Activated CD4-positive, alpha-beta T cell treated with anti-CD3 and anti-CD28 coated beads for 4 hours (primary cell): ENCODE measurements around the gene OAT.

ENCODE experiments used
- DNase-seq, 2 donors: peaks; one replicate each; pipeline ENCODE4 v3.0.0-alpha.2; 2020

The OAT gene

DNA sequence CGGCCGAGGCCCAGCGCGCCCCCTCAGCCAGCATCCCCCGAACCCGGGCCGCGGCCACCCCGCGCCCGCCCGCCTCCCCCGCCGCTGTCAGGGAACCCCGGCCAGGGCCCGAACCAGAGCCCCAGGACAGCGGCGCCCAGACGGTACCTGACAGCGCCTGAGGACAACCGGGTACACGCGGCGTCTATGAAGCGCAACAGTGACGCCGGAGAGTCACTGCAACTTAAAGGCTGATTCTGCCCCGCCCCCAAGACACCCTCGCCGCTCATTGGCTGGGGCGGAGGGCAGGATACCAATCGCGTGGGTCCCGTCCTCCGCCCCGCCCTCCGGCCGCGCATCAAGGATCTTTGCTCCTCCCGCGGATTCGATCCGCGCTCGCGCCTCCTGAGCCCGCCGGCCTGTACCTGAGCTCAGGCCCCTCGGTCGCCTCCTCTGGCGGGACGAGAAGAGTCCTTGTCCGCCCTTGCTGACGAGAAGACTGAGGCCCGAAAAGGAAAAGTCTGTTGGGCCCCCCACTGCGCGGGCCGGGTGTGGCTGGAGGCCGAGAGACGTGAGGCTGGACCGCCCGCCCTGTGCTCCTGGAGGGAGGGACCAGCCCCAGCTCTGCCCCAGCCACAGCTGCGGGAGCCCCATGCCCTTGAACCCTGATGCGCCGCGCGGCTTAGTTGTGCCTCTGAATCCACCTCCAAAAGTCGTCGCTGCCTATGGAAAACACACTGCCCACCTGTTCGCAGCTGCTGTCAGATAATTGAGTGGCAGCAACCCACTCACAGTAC is at the start of gene OAT:
Gene OAT, minus strand, starts transcription at position 198 of the 776 bp plus-strand sequence. CDS start 6,752 bp downstream, outside the sequence.
- peak; percentile 96 for DNase-seq

DNA sequence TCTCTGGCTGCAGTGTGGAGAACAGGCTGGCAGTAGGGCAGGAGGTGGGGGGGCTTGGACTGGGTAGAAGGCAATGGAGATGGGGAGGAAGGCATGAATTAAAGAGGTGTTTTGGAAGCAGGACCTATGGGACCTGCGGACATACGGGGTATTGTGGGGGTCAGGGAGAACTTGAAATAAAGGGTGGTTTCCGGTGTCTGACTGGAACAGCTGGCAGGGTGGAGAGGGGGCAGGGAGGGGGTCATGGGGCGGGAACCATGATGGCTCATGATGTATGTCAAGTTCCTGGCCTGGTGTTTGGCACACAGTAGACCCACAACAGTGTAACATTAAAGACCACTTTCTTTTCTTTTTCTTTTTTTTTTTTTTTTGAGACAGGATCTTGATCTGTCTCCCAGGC is 48.4 kb upstream of the OAT start:
- no peak for DNase-seq

DNA sequence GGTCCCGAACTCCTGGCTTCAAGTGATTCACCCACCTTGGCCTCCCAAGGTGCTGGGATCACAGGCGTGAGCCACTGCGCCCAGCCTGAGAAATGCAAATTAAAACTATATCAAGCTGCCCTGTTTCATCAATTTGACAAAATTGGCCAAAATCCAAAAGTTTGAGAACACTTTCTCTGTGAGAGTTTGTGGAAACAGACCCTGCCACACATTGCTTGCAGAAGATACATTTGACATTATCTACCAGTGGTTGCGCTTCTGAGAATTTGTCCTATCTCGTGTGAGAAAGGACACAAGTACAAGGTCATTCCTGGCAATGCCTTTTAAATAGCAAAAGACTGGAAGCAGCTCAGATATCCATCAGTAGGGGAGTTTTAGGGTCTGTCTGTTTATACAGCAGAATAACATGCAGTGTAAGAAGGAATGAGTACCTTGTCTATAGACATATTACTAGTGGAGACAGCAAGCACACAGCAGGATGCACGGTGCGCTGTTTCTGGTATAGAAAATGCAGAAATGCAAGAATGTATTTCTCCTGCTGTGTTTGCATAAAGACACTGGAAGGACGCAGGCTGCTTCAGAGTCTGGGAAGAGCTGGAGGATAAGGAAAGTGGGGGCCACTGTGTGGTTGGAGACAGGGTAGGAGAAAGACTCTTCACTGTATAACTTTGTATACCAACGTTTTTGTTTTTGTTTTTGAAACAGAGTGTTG is 47.2 kb upstream of the OAT start:
- DNase-seq: no peak

DNA sequence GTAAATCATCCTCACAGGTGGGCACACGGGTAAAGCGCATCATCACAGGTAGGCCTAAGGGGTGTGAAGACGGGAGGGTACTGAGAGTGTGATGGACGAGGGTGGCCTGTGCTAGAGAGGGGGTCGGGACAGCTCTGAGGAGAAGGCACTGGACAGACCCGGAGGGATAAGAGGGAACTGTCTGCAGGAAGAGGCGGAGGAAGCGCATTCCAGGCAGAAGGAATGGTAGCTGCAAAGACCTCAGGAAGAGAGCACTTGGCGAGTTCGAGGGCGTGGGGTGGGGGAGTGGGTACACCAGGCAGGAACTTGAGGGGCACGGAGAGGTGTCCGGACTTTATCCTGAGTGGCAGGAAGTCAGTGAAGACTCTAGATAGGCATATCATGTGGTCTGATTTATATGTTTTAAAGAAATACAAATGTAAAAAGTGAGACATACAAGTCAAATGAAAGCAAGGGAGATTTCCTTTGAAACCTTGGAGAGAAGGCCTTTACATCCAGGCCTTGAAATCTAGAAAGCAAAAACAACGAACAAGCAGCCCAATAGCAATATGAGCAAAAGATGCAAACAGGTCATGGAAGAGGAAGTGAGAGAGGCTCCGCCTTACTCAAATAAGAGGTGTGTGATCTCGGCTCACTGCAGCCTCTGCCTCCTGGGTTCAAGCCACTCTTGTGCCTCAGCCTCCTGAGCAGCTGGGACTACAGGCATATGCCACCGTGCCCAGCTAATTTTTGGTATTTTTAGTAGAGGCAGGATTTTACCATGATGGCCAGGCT is 46.5 kb upstream of the OAT start:
- no peak for DNase-seq

DNA sequence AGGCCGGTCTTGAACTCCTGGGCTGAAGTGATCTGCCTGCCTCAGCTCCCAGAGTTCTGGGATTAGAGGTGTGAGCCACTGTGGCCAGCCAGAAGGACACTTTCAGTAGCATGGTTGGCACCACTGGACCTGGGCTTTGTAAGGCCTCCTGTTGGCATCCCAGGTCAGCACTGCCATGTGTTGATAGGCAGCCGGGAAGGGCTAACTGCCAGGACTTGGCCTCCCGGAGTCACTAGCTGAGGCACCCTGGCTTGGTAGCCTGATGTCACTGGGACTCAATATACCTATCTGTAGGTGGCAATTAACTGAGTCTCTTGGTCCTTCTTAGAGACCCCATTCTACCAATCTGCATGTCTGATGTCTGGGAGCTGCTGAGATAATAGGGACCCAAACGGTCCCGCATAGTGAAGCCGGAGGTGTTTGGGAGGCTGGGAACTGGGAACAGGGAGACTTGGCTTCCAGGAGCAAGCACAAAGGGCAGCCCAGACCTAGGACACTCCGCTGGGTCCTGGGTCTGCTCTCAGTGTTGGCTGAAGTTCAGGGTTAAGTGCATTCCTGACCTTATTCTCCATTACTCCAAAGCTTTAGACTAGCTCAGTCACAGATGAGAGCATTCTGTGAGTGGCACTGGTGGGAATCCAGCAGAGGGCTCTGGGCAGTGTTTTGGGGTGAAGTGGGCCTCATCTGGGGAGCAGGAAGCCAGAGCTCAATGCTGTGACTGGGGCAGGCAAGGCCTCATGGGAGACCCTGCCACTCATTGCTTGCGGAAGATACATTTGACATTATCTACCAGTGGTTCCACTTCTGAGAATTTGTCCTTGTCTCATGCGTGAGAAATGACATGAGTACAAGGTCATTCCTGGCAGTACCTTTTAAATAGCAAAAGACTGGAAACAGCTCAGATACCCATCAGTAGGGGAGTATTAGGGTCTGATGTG is 45.6 kb upstream of the OAT start:
- no peak for DNase-seq

DNA sequence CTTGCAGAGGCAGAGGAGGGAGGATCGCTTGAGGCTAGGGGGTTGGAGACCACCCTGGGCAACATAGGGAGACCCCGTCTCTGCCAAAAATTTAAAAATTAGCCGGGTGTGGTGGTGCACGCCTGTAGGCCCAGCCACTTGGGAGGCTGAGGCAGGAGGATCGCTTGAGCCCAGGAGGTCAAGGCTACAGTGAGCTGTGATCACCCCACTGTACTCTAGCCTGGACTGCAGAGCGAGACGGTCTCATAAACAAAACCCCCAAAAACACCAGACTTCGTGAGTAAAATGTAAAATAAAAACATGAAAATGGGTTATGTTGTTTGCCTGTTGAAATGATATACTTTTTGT is 43.6 kb upstream of the OAT start:
- DNase-seq: no peak

DNA sequence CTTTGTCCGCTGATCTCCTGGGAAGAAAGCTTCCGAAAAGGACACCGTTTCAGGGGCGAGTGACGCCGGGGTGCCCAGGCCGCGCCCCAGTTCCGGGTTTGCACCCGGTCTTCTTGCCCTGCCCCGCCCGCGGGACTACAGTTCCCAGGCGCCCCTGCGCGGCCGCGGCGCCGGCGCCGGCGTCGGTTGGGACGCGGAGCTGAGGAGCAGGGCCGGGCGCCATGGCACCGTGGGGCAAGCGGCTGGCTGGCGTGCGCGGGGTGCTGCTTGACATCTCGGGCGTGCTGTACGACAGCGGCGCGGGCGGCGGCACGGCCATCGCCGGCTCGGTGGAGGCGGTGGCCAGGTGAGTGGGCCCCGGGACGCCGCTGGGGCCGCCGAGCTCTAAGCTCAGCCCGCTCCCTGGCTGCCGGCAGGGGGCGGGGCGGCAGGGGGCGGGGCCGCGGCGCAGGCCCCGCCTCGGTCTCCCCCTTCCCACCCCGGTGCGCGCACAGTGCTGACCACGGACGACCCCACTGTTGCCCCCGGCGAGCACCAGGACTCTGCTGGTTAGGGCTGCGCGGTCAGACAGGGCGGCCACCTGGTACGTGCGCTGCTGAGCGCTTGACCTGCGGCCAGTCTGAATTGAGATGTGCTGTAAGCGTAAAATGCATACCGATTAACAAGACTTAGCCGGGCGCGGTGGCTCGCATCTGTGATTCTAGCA is 43.1 kb upstream of the OAT start, which contains the start of gene LHPP:
Gene LHPP, plus strand, starts transcription at position 182 of the 706 bp plus-strand sequence. Its CDS starts 40 bp downstream, at position 222.
- peak; percentile 79 to 81 for DNase-seq

DNA sequence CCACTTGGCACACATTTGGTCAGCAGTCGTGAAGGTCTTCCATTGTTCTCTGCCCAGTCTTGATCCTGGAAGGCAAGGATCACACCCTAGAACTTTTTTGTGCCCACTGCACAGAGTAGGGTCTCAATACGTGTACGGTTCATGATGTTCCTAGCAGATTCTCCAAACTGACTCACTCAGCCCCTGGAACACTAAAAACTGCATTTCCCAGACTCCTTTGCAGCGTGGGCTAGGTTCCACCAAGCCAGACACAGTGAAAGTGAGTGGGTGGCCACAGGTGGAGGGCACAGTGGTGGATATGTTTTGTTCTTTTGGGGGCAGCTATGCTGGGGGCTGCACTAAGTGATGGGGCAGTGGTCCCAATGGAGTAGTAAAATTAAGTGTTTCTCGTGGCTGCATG is 41.4 kb upstream of the OAT start:
- DNase-seq: no peak

DNA sequence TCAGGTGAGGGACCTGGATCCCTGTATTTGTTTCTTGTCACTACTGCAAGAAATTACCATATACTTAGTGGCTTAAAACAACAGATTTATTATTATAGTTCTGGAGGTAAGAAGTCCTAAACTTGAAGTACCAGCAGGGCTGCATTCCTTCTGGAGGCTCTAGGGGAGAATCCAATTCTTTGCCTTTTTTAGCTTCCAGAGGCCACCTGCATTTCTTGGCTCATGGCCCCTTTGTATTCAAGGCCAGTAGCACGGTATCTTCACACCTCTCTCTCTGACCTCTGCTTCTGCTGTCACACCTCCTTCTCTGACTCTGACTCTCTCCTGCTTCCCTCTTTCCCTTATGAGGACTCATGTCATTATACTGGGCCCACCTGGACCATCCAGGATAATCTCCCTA is 40.7 kb upstream of the OAT start:
- no peak for DNase-seq

DNA sequence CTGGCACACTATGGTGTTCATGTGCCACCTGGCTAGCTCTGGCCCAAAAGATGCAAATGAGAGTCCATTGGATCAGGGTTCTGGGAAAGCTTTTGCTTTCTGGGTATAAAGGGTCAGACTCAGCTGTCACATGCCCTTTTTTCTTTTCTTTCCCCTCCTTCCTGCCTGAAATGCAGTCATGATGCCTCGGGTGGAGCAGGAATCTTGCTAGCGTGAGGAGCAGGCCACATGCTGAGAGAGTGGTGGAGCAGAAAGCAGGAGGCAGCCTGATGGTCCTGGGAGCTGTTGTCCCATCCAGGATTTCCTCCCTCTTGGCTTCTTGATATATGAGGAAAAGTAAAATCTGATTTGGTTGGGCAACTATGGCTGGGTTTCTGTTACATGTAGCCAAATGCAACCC is 40.2 kb upstream of the OAT start:
- no peak for DNase-seq

DNA sequence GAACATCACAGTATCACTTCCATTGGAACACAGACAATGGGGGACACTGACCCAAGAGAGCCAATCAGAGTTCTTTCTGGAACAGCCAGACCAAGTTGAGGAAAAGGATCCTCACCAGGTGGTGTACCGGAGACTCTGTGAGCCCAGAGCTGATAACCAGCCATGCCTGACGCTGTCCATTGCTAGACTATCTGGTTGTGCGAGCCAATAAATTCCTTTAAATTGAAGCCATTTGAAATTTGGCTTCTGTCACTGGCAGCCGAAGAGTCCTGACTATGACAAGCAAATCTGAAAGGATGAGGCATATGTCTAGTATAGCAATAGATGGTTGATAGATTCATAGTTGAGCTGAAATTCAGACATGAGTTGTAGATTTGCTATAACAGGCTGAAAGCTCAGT is 39.8 kb upstream of the OAT start:
- DNase-seq: no peak

DNA sequence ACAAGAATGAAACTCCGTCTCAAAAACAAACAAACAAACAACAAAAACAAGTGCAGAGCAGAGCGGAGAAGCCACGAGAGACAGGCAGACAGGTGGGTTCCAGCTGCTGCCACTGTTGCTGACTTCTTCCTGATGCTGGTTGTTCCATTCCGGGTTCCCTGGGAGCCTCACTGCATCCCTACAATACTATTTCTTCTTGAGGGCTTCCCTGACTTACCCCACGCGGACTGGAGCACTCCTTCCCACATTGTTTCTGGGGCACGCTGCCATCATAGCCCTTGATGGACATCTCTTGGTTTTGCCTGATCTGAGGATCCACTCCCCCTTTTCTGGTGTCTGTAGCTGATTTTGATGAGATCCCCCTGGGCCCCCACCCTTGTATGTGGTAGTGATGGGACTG is 36.7 kb upstream of the OAT start:
- no peak for DNase-seq

DNA sequence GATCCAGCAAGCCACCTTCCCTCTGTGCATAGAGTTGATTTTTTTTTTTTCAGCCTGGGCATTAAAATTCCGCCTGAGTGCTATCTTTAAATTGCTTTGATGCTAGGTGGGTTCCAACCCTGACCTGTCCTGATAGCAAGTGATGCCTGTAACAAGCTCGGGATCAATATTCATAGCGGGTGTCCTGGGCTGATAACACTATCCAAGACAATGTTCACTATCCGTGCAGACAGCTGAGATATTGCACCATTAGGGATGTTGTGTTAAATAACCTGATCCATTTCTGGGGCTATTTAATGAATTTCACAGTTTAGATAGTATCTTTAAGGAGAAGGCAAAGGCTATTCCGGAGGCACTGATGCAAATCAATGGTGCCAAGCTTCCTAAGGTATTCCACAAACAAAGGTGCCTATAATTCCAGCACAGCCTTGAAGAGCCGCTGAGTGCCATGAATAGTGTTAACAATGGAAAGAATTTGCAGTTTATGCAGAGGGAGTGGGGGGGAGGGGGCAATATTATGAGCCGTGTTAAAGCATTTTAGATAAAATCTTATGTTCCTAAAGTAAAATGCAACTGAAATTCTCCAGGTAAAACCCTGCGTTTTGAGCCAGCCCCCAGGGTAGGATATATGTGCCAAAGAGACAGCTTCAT is 35.4 kb upstream of the OAT start:
- no peak for DNase-seq

DNA sequence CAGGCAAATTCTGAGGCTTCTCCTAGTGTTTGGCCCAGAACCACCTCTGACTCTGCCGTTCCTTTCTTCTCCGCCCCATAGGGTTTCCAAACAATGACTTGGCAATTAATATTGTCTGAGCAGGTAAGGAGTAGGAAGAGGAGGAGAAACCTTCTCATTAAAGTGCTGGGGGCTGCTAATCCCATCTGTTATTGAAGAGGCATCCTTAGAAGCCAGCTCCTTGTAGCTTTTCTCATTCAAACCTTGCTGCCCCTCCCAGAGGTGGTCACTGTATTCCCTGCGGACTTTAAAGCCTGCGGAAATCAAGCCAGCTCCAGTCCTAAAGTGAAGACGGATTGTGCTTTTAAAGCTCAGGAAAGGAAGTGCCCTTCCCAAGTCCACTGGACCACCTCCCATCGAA is 32.6 kb upstream of the OAT start:
- no peak for DNase-seq

DNA sequence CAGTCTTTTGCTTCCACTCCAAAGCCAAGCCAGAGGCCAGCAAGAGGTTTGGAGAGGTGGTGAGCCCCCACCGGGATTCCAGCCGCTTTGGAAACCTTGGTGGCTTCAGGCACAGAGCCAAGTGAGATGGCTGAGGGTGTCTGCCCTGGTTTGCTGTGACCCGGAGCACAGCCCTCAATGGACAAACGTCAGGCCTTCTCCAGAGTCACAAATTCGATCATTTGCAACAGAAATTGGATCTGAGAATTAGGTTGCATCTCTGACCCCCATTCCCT is 32.0 kb upstream of the OAT start:
- DNase-seq: no peak

DNA sequence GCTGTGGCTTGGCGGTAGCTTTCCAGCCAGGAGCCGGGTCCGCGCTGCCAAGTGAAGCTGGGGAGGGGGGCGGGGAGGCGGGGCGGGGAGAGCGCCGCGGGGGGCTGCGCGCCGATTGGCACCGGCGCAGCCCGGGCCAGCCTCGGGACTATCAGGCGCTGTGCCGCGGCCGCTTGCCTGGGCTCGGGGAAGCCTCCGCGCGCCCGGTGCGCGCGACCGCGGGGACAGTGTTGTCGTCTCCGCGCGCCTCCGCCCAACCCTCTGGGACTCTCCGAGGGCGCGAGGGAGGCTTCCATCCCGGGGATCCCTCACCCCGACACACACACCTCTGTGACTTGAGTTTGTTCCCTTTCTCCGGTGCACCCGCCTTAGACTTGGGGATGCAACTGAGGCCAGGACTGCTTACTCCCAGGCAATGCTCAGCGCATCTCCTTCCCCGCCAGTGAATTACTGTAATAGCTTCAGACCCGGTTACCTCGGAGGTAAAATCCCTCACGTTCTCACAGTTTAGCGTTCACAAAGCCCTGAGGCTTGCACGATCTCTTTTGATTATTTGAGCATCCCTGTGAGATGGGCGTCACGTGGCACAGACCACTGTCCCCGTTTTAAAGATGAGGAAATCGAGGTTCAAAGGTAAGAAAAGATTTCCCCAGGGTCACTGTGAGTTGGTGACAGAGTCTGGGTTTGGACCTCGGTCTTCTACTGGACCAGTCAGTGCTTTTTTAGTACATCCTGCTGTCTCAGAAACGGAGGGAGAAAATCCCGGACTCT is 31.5 kb upstream of the OAT start, which contains the start of gene NKX1-2:
Gene NKX1-2, minus strand, starts transcription at position 24 of the 771 bp plus-strand sequence. CDS start 92 bp downstream, outside the sequence.
- no peak for DNase-seq

DNA sequence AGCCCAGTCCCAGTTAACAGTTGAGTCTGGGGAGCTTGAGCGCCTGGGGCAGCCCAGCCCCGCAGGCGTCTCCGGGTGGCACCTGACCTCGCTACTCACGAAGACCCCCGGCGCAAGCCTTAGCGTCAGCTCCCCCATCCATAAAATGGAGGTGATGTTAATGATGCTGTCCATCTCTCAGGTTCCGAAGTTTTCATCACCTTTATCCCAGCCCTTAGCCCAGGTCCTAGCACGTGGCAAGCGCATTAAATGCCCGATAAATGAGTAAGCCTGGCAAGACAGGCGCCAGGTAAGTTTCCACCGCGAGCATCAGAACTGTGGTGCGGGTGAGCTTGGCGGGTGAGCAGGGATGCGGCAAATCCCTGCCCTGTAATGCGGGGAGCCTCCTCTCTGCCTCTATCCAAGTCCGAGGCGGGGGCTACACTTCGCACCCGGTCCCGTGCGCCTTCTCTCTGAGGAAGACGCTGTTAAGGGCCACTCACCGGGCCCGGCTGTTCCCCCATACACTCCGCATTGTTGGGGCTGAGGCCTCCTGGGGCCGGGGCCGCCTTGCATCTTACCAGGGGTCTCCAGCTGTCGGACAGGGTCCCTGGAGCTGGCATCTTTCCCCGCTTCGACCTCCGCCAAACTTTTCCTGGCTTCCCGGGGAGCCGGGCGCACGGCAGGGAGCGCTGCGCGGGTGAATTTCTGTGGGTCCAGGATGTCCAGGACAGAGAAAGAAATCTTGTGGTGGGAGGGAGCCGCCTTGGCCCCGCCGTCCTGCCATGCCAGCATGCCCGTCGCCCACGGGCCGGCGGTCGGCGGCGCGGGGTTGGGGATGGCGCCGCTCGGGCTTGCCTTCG is 30.7 kb upstream of the OAT start:
- DNase-seq: no peak

DNA sequence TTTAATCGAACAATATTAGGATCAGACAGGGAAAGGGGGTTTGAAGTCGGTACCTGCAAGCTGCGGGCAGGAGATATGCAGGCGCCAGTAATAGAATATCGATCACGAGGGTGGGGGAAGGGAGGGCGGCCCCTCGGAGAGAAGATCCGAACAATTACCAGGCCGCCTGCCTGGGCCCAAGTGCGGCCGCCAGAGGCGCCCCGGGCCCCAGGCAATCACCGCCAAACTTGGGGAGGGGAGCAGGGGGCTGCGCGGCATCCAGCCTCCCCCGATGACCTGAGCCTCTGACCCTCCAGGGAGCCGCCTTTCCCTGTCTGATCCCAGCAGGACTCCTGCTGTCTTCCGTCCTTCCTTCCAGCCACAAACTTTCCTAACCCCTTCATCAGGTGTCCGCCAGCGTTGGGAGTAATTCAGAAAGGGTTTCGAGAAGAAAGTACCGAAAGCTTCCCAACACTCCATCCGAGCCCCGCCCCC is 30.0 kb upstream of the OAT start:
- no peak for DNase-seq

DNA sequence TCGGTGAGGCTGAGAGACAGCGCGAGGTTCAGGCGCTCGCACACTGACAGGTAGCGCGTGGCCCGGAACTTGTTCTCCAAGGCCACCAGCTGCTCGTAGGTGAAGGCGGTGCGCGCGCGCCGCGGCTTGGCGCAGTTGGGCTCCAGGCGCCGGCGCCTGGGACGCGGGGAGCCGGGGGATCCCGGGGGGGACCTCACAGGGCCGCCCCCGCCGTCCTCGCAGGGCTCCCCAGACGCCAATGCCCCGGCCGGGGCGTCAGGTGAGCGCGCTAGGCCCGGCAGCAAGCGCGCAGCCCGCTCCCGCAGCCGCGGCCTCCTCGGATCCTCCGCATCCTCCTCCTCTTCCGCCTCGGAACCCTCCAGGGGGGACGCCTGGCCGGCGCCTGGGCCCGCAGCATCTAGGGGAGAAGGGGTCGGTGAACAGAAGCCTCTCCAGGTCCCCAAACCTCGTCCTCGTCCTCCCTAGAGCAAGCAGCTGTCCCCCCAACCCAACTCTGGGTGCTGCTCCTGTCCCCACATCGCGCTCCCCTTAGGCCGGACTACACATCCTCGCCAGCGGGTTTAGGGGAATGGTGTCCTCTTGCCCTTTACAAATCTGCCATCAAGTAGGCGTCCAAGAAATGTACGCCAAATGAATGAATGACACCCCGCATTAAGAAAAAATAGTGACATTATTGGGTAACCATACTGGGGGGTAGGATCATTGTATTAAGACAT is 29.2 kb upstream of the OAT start:
- no peak for DNase-seq
